ENCODE results near the gene JAK3.
"Not testable (repeated sequence)": the region's sequence is repeated elsewhere in the genome, so short reads cannot be mapped to it uniquely, and the experiment has no call there.

The JAK3 gene

GRCh38 chr19:17847538-17848366 is at the start of gene JAK3:
Gene JAK3 (minus strand): TSS chr19:17847982. CDS start chr19:17844417, 3,565 bp downstream.
- DNase-seq: peak; percentile 71 to 74

- DNase-seq: no peak
These were observed 46.0 kb upstream of the JAK3 start for GRCh38 chr19:17893766-17894165.

- DNase-seq: peak; percentile 31 to 37
These were observed 41.9 kb upstream of the JAK3 start for GRCh38 chr19:17889609-17890214.

GRCh38 chr19:17888260-17888659 is 40.5 kb upstream of the JAK3 start:
- no peak for DNase-seq

GRCh38 chr19:17887221-17887620 is 39.4 kb upstream of the JAK3 start:
- not testable (repeated sequence) for DNase-seq

- DNase-seq: no peak
These were observed 38.7 kb upstream of the JAK3 start for GRCh38 chr19:17886515-17886914.

GRCh38 chr19:17883627-17884410 is 36.0 kb upstream of the JAK3 start:
- no peak for DNase-seq

GRCh38 chr19:17881701-17882100 is 33.9 kb upstream of the JAK3 start:
- no peak for DNase-seq

- DNase-seq: no peak
These were observed 31.7 kb upstream of the JAK3 start for GRCh38 chr19:17879466-17879865.

- DNase-seq: no peak
These were observed 29.9 kb upstream of the JAK3 start for GRCh38 chr19:17877696-17878095.

- DNase-seq: no peak
These were observed 27.0 kb upstream of the JAK3 start for GRCh38 chr19:17874758-17875135.

GRCh38 chr19:17873786-17874757 is 26.3 kb upstream of the JAK3 start:
- DNase-seq: no peak

GRCh38 chr19:17872251-17873001 is 24.6 kb upstream of the JAK3 start:
- DNase-seq: peak; percentile 65 to 76

- DNase-seq: peak; percentile 56 to 65
These were observed 24.1 kb upstream of the JAK3 start, which contains the start of gene SLC5A5 for GRCh38 chr19:17871878-17872250. Gene SLC5A5 (plus strand): TSS chr19:17871945. CDS start chr19:17872320, 375 bp downstream.

- DNase-seq: no peak
These were observed 23.5 kb upstream of the JAK3 start for GRCh38 chr19:17871032-17871877.

- DNase-seq: no peak
These were observed 21.4 kb upstream of the JAK3 start for GRCh38 chr19:17869114-17869608.

GRCh38 chr19:17868669-17869068 is 20.9 kb upstream of the JAK3 start:
- DNase-seq: no peak

GRCh38 chr19:17866964-17867486 is 19.2 kb upstream of the JAK3 start:
- DNase-seq: no peak

GRCh38 chr19:17866312-17866963 is 18.7 kb upstream of the JAK3 start:
- no peak for DNase-seq
